ENCODE results near the gene CHMP6.

The CHMP6 gene

GRCh38 chr17:80995131-80995530, 3.5 kb downstream of the CHMP6 start:
- no peak for DNase-seq

- no peak for DNase-seq
Observed at GRCh38 chr17:80996422-80997305, 5.0 kb downstream of the CHMP6 start.

- DNase-seq, result no peak
Observed at GRCh38 chr17:80997424-80998117, 5.9 kb downstream of the CHMP6 start.

GRCh38 chr17:80998118-80998747, 6.6 kb downstream of the CHMP6 start:
- no peak for DNase-seq

GRCh38 chr17:80998748-80999535, 7.3 kb downstream of the CHMP6 start:
- DNase-seq, result no peak

GRCh38 chr17:80999536-81000333, 8.1 kb downstream of the CHMP6 start:
- no peak for DNase-seq

- DNase-seq, result no peak
Observed at GRCh38 chr17:81000334-81000630, 8.6 kb downstream of the CHMP6 start.

GRCh38 chr17:81000631-81001357, 9.2 kb downstream of the CHMP6 start:
- no peak for DNase-seq

- no peak for DNase-seq
Observed at GRCh38 chr17:81002013-81002384, 10.4 kb downstream of the CHMP6 start.

- DNase-seq, result no peak
Observed at GRCh38 chr17:81002409-81003361, 11.0 kb downstream of the CHMP6 start.

GRCh38 chr17:81003711-81004475, 12.3 kb downstream of the CHMP6 start:
- no peak for DNase-seq

- DNase-seq, result no peak
Observed at GRCh38 chr17:81006891-81007290, 15.2 kb downstream of the CHMP6 start.

GRCh38 chr17:81008140-81008539, 16.5 kb downstream of the CHMP6 start:
- no peak for DNase-seq

- DNase-seq, result no peak
Observed at GRCh38 chr17:81009136-81009535, 17.5 kb downstream of the CHMP6 start.

- no peak for DNase-seq
Observed at GRCh38 chr17:81010935-81011334, 19.3 kb downstream of the CHMP6 start.

- no peak for DNase-seq
Observed at GRCh38 chr17:81011951-81012350, 20.3 kb downstream of the CHMP6 start.

- no peak for DNase-seq
Observed at GRCh38 chr17:81012574-81013447, 21.2 kb downstream of the CHMP6 start.

- no peak for DNase-seq
Observed at GRCh38 chr17:81013642-81014041, 22.0 kb downstream of the CHMP6 start.

GRCh38 chr17:81015136-81015535, 23.5 kb downstream of the CHMP6 start:
- no peak for DNase-seq
